PC-3 (cell line): ENCODE measurements around the gene CRADD. TPM values are rescaled to one million over a fixed set of nuclear protein-coding genes. Genes with fewer than 3 reads are reported as not detected.

ENCODE experiments used
- ATAC-seq: fragments of 200-7000 bp; cut with Tn5 transposase; 2 replicates; pipeline ENCODE4 v1.9.1; 2020; ENCODE audit warnings: mild to moderate bottlenecking, moderate library complexity
- BruUV-seq: library from RNA; stranded (reverse); fragments of 400-500 nt; replicated peaks from 2 replicates; lab custom pipeline; 2021; lab: Mats Ljungman, UMichigan
- CTCF ChIA-PET: fragments of 300-600 bp; sonication (Branson Sonifier 250); formaldehyde crosslinking; loops from one replicate; lab custom pipeline; 2022; ENCODE audit warnings: antibody characterized with exemption; lab: Charles Lee
- POLR2A ChIA-PET: fragments of 300-600 bp; sonication (Branson Sonifier 250); formaldehyde crosslinking; loops from one replicate; lab custom pipeline; 2022; ENCODE audit warnings: antibody characterized with exemption; ENCODE audit not compliant: unreplicated experiment; lab: Charles Lee
- DNase-seq: peaks from one replicate; pipeline ENCODE4 v3.0.0-alpha.2; 2015
- H2AFZ ChIP-seq: fragments of 300-600 bp; sonication (generic); 2 replicates; pipeline ENCODE4 v1.6.0; 2016; ENCODE audit warnings: antibody characterized with exemption, low read length
- H3F3A ChIP-seq: fragments of 300-600 bp; sonication (generic); one replicate; pipeline ENCODE4 v1.6.0; 2017; ENCODE audit warnings: antibody characterized with exemption, low read length, control low read depth, mild to moderate bottlenecking; ENCODE audit not compliant: unreplicated experiment
- H3K27ac ChIP-seq: fragments of 300-600 bp; sonication (generic); 2 replicates; pipeline ENCODE4 v1.5.1; 2016; ENCODE audit warnings: mild to moderate bottlenecking, low read length
- H3K27me3 ChIP-seq: fragments of 300-600 bp; sonication (generic); 2 replicates; pipeline ENCODE4 v1.6.1; 2016; ENCODE audit warnings: low read length, mixed read lengths
- H3K36me3 ChIP-seq: fragments of 300-600 bp; sonication (generic); 2 replicates; pipeline ENCODE4 v1.6.1; 2016; ENCODE audit warnings: low read depth, mixed run types, low read length, mixed read lengths
- H3K4me1 ChIP-seq: fragments of 300-600 bp; sonication (generic); 2 replicates; pipeline ENCODE4 v1.5.1; 2016; ENCODE audit warnings: low read length; ENCODE audit not compliant: insufficient read depth
- H3K4me2 ChIP-seq: fragments of 300-600 bp; sonication (generic); 2 replicates; pipeline ENCODE4 v1.6.0; 2016; ENCODE audit warnings: low read length
- H3K4me3 ChIP-seq: fragments of 300-600 bp; sonication (generic); 2 replicates; pipeline ENCODE4 v1.5.1; 2016; ENCODE audit warnings: mild to moderate bottlenecking, low read length, mixed read lengths
- H3K79me2 ChIP-seq: fragments of 300-600 bp; sonication (generic); 2 replicates; pipeline ENCODE4 v1.6.1; 2017; ENCODE audit warnings: low read length, mixed read lengths
- H3K9ac ChIP-seq: fragments of 300-600 bp; sonication (generic); 2 replicates; pipeline ENCODE4 v1.6.0; 2016; ENCODE audit warnings: mild to moderate bottlenecking, low read length
- H3K9me2 ChIP-seq: fragments of 300-600 bp; sonication (generic); replicated peaks from 2 replicates; pipeline ENCODE4 v1.6.1; 2016; ENCODE audit warnings: mixed run types, low read length, mixed read lengths
- H3K9me3 ChIP-seq: fragments of 300-600 bp; sonication (generic); 2 replicates; pipeline ENCODE4 v1.6.1; 2016; ENCODE audit warnings: low read length, mixed read lengths
- H4K20me1 ChIP-seq: fragments of 300-600 bp; sonication (generic); 2 replicates; pipeline ENCODE4 v1.6.1; 2016; ENCODE audit warnings: low read length, mixed read lengths
- EZH2 ChIP-seq: fragments of 300-600 bp; sonication (generic); IDR thresholded peaks from one replicate; pipeline ENCODE4 v1.6.1; 2017; ENCODE audit warnings: antibody characterized with exemption, mild to moderate bottlenecking, low read length; ENCODE audit not compliant: unreplicated experiment
- EZH2phosphoT487 ChIP-seq: fragments of 300-600 bp; sonication (generic); IDR thresholded peaks from 2 replicates; pipeline ENCODE4 v1.6.1; 2018; ENCODE audit warnings: mild to moderate bottlenecking, antibody characterized with exemption, low read length, borderline replicate concordance
- intact Hi-C: fragments of 100-400 bp; cut with micrococcal nuclease; formaldehyde crosslinking; loops from 2 replicates; pipeline ENCODE4 v1.9.0; 2023
- total RNA-seq: library from RNA; depleted of rRNA; stranded (reverse); fragments of >200 nt; gene quantifications from 2 replicates; pipeline ENCODE4 v1.2.3, GENCODE V29; 2014
- TF ChIP-seq, protein P1 (sequence below): fragments of 300-600 bp; sonication (generic); conservative IDR thresholded peaks from 2 replicates; pipeline ENCODE4 v1.5.1; 2017; ENCODE audit warnings: antibody characterized with exemption, low read depth, mild to moderate bottlenecking, low read length

CRADD gene
- total RNA-seq, 1 experiment from 2014 or later: 11.4 TPM

GRCh38 chr12:93705237-93705636 is 28.1 kb downstream of the CRADD start:
- H3K79me2 ChIP-seq: no peaks in the 10 kb centered on the region
- no TSS peak for BruUV-seq
- H3K4me1 ChIP-seq: peaks cover 21% of the 10 kb centered on the region
- H2AFZ ChIP-seq: no peak overlapping the region
- ChIA-PET POLR2A (no interaction called here), CTCF (no interaction called here)
- TF ChIP-seq EZH2phosphoT487: no peak
- TF ChIP-seq, protein P1, sequence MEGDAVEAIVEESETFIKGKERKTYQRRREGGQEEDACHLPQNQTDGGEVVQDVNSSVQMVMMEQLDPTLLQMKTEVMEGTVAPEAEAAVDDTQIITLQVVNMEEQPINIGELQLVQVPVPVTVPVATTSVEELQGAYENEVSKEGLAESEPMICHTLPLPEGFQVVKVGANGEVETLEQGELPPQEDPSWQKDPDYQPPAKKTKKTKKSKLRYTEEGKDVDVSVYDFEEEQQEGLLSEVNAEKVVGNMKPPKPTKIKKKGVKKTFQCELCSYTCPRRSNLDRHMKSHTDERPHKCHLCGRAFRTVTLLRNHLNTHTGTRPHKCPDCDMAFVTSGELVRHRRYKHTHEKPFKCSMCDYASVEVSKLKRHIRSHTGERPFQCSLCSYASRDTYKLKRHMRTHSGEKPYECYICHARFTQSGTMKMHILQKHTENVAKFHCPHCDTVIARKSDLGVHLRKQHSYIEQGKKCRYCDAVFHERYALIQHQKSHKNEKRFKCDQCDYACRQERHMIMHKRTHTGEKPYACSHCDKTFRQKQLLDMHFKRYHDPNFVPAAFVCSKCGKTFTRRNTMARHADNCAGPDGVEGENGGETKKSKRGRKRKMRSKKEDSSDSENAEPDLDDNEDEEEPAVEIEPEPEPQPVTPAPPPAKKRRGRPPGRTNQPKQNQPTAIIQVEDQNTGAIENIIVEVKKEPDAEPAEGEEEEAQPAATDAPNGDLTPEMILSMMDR: no peak
- TF ChIP-seq EZH2: no peak
- H3F3A ChIP-seq: no peaks in the 10 kb centered on the region
- ATAC-seq (no peak), DNase-seq (no peak)
- intact Hi-C loops: no loop called here
- H3K27me3 ChIP-seq: no peaks in the 10 kb centered on the region
- H3K9me2 ChIP-seq: no peaks in the 10 kb centered on the region
- peaks cover 6% of the 10 kb centered on the region; the same call in 1 of the 2 replicates for H3K36me3 ChIP-seq
- no peak overlapping the region for H3K4me3 ChIP-seq
- H3K4me2 ChIP-seq: no peak overlapping the region
- H3K9me3 ChIP-seq: peaks cover 8% of the 10 kb centered on the region
- H3K27ac ChIP-seq: no peak overlapping the region
- no peaks in the 10 kb centered on the region for H4K20me1 ChIP-seq
- H3K9ac ChIP-seq: no peak overlapping the region

GRCh38 chr12:93706387-93706786 is 29.2 kb downstream of the CRADD start:
- H4K20me1 ChIP-seq: no peaks in the 10 kb centered on the region
- no peak overlapping the region for H2AFZ ChIP-seq
- H3K4me2 ChIP-seq: no peak overlapping the region
- peaks cover 9% of the 10 kb centered on the region for H3K4me1 ChIP-seq
- H3K9me2 ChIP-seq: no peaks in the 10 kb centered on the region
- H3K27me3 ChIP-seq: no peaks in the 10 kb centered on the region
- H3K4me3 ChIP-seq: no peak overlapping the region
- POLR2A ChIA-PET: no interaction called here
- BruUV-seq: no TSS peak
- no peak for ATAC-seq
- H3K9ac ChIP-seq: no peak overlapping the region
- CTCF ChIA-PET: no interaction called here
- no peaks in the 10 kb centered on the region for H3K79me2 ChIP-seq
- intact Hi-C loops: no loop called here
- no peaks in the 10 kb centered on the region for H3F3A ChIP-seq
- peaks cover 8% of the 10 kb centered on the region for H3K9me3 ChIP-seq
- TF ChIP-seq, protein P1: no peak
- TF ChIP-seq EZH2phosphoT487 (no peak), EZH2 (no peak)
- peaks cover 6% of the 10 kb centered on the region; the same call in 1 of the 2 replicates for H3K36me3 ChIP-seq
- DNase-seq: no peak
- H3K27ac ChIP-seq: no peak overlapping the region

DNA sequence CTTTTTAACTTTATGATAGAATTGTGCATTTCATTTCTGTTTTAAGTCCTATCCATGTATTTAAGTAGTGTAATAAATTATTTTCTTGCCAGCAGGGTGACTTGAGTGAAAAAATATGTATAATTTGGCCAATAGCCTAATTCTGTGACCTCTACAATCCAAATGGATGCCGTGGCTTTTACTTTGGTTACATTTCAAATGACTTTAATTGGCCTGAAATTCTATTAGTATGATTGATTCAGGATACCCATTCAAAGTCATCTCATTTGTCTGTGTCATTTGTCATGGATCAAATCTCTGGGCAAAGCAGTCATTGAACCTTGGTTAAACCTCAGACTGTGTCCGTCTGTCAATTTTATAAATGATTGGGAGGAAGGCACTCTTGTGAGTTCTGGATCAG is 29.6 kb downstream of the CRADD start:
- DNase-seq: peak; percentile 28
- Histone ChIP-seq H3K9ac (no peak overlapping the region), H3K36me3 (peaks cover 6% of the 10 kb centered on the region; the same call in 1 of the 2 replicates), H3K27ac (no peak overlapping the region), H3K9me2 (no peaks in the 10 kb centered on the region), H3K4me2 (no peak overlapping the region), H3K27me3 (no peaks in the 10 kb centered on the region), H2AFZ (no peak overlapping the region), H3K4me3 (no peak overlapping the region), H3F3A (no peaks in the 10 kb centered on the region), H3K9me3 (peaks cover 8% of the 10 kb centered on the region), H4K20me1 (no peaks in the 10 kb centered on the region), H3K79me2 (no peaks in the 10 kb centered on the region), H3K4me1 (peaks cover 5% of the 10 kb centered on the region)
- BruUV-seq: no TSS peak
- intact Hi-C loops: no loop called here
- CTCF ChIA-PET: no interaction called here
- no peak for ATAC-seq
- TF ChIP-seq, protein P1: no peak
- TF ChIP-seq EZH2phosphoT487 (no peak), EZH2 (no peak)
- POLR2A ChIA-PET: no interaction called here
